Nephron progenitor cell (in vitro differentiated cells): Measurements from ENCODE around the gene SELENON.
"Not testable (repeated sequence)": the region's sequence is repeated elsewhere in the genome, so short reads cannot be mapped to it uniquely, and the experiment has no call there.

Experiments used
- DNase-seq: peaks from one replicate; pipeline ENCODE4 v3.0.0; 2021
- H3K27ac Mint-ChIP-seq: 2 replicates; pipeline ENCODE4 v1.8.0; 2021; ENCODE audit warnings: mild to moderate bottlenecking, moderate library complexity, mixed read lengths
- H3K27me3 Mint-ChIP-seq: 2 replicates; pipeline ENCODE4 v1.8.0; 2021; ENCODE audit warnings: mild to moderate bottlenecking, low read depth, mixed read lengths; ENCODE audit not compliant: poor library complexity
- H3K36me3 Mint-ChIP-seq: 2 replicates; pipeline ENCODE4 v1.8.0; 2021; ENCODE audit warnings: low read depth, mixed read lengths
- H3K4me1 Mint-ChIP-seq: 2 replicates; pipeline ENCODE4 v1.8.0; 2021; ENCODE audit warnings: mixed read lengths
- H3K4me3 Mint-ChIP-seq: 2 replicates; pipeline ENCODE4 v1.8.0; 2021; ENCODE audit warnings: mild to moderate bottlenecking, moderate library complexity, mixed read lengths
- H3K9me3 Mint-ChIP-seq: 2 replicates; pipeline ENCODE4 v1.8.0; 2021; ENCODE audit warnings: mild to moderate bottlenecking, moderate library complexity, mixed read lengths
- CTCF ChIP-seq: fragments of 200-600 bp; sonication (generic); IDR thresholded peaks from 2 replicates; pipeline ENCODE4 v1.5.0; 2021; ENCODE audit warnings: antibody characterized with exemption

The SELENON gene

GRCh38 chr1:25837262-25837875 is 37.4 kb downstream of the SELENON start:
- no peak for DNase-seq
- Mint-ChIP-seq H3K4me3 (no peak overlapping the region), H3K9me3 (no peaks in the 10 kb centered on the region), H3K4me1 (no peaks in the 10 kb centered on the region), H3K36me3 (peaks cover 31% of the 10 kb centered on the region), H3K27ac (no peak overlapping the region), H3K27me3 (no peaks in the 10 kb centered on the region)
- TF ChIP-seq CTCF, result no peak

GRCh38 chr1:25839808-25840207 is 39.8 kb downstream of the SELENON start:
- not testable (repeated sequence) for H3K9me3 Mint-ChIP-seq, H3K27ac Mint-ChIP-seq, DNase-seq, H3K4me1 Mint-ChIP-seq, H3K27me3 Mint-ChIP-seq, H3K4me3 Mint-ChIP-seq
- H3K36me3 Mint-ChIP-seq, result peaks cover 16% of the 10 kb centered on the region

GRCh38 chr1:25843483-25843882 is 43.5 kb downstream of the SELENON start:
- Mint-ChIP-seq H3K36me3 (peaks cover 14% of the 10 kb centered on the region), H3K9me3 (no peaks in the 10 kb centered on the region), H3K4me3 (no peak overlapping the region), H3K27ac (no peak overlapping the region), H3K27me3 (no peaks in the 10 kb centered on the region), H3K4me1 (peaks cover 22% of the 10 kb centered on the region)
- no peak for DNase-seq
- no peak for TF ChIP-seq CTCF

- Mint-ChIP-seq H3K36me3 (peaks cover 10% of the 10 kb centered on the region), H3K4me3 (no peak overlapping the region), H3K27me3 (no peaks in the 10 kb centered on the region), H3K27ac (no peak overlapping the region), H3K4me1 (peaks cover 30% of the 10 kb centered on the region), H3K9me3 (no peaks in the 10 kb centered on the region)
- TF ChIP-seq CTCF, result no peak
- DNase-seq, result no peak
Measured at GRCh38 chr1:25844536-25845337, 44.7 kb downstream of the SELENON start.

- Mint-ChIP-seq H3K27ac (no peak overlapping the region), H3K4me3 (no peak overlapping the region), H3K9me3 (no peaks in the 10 kb centered on the region), H3K4me1 (peaks cover 30% of the 10 kb centered on the region), H3K27me3 (no peaks in the 10 kb centered on the region), H3K36me3 (peaks cover 6% of the 10 kb centered on the region)
- TF ChIP-seq CTCF, result no peak
- DNase-seq, result no peak
Measured at GRCh38 chr1:25845664-25846063, 45.7 kb downstream of the SELENON start.

- Mint-ChIP-seq H3K27me3 (no peaks in the 10 kb centered on the region), H3K4me3 (no peak overlapping the region), H3K36me3 (peaks cover 13% of the 10 kb centered on the region), H3K27ac (no peak overlapping the region), H3K9me3 (no peaks in the 10 kb centered on the region), H3K4me1 (peaks cover 30% of the 10 kb centered on the region)
- TF ChIP-seq CTCF, result no peak
- DNase-seq, result no peak
Measured at GRCh38 chr1:25847929-25848328, 47.9 kb downstream of the SELENON start.
